HCT116 (cell line): ENCODE results near the gene PDE4D. TPM values are rescaled to one million over a fixed set of nuclear protein-coding genes. Genes with fewer than 3 reads are reported as not detected.

Source experiments
- ATAC-seq: fragments of 200-7000 bp; cut with Tn5 transposase; 2 replicates; pipeline ENCODE4 v1.9.1; 2020; ENCODE audit warnings: mild to moderate bottlenecking, moderate library complexity
- BruUV-seq: library from RNA; stranded (reverse); fragments of 400-500 nt; replicated peaks from 2 replicates; lab custom pipeline; 2021; lab: Mats Ljungman, UMichigan
- CTCF ChIA-PET: fragments of 300-600 bp; sonication (Branson Sonifier 250); formaldehyde crosslinking; loops from one replicate; lab custom pipeline; 2021; ENCODE audit warnings: antibody characterized with exemption; lab: Charles Lee
- POLR2A ChIA-PET: fragments of 300-600, 350-600 bp; sonication (Branson Sonifier 250); formaldehyde crosslinking; loops from one replicate; lab custom pipeline; 2021; ENCODE audit warnings: antibody characterized with exemption; lab: Charles Lee
- RAD21 ChIA-PET, 2 experiments: fragments of 300-600 bp; sonication (Branson Sonifier 250); formaldehyde crosslinking; loops; one replicate each; lab custom pipeline; 2023; ENCODE audit warnings: low total read pairs in 2 of 2; ENCODE audit not compliant: uncharacterized antibody in 2 of 2, unreplicated experiment in 2 of 2, low non-redundant PET in 1 of 2; lab: Charles Lee
- DNase-seq: peaks from one replicate; pipeline ENCODE4 v3.0.0-alpha.2; 2010; ENCODE audit warnings: low read depth, low spot score
- H2AFZ ChIP-seq: fragments of 200-600 bp; shearing (Covaris generic), sonication (generic); 2 replicates; pipeline ENCODE4 v1.6.1; 2017; ENCODE audit warnings: low read depth, mixed run types, mixed read lengths, antibody characterized with exemption, low read length; ENCODE audit not compliant: poor library complexity, severe bottlenecking
- H3K27ac ChIP-seq: 2 replicates; pipeline ENCODE4 v1.5.1; 2012; ENCODE audit warnings: low read depth, low read length
- H3K27me3 ChIP-seq: fragments of 200-600 bp; sonication (generic); 2 replicates; pipeline ENCODE4 v1.6.1; 2016; ENCODE audit warnings: mixed run types, low read length, mixed read lengths; ENCODE audit not compliant: insufficient read depth
- H3K36me3 ChIP-seq, 2 experiments: fragments of 200-500 bp in 1 of 2; fragments of 200-600 bp in 1 of 2; sonication (Bioruptor generic) in 1 of 2; sonication (generic) in 1 of 2; 2 replicates each; pipeline versions ENCODE4 v1.5.1 to v1.6.1; 2014 to 2016; ENCODE audit warnings: low read length in 2 of 2, inconsistent platforms in 1 of 2, mixed read lengths in 1 of 2, mixed run types in 1 of 2; ENCODE audit not compliant: insufficient read depth in 2 of 2, control insufficient read depth in 1 of 2
- H3K4me1 ChIP-seq, 2 experiments: fragments of 200-600 bp in 1 of 2; sonication (generic) in 1 of 2; 2 replicates each; pipeline versions ENCODE4 v1.5.1 to v1.6.1; 2012 to 2017; ENCODE audit warnings: low read length in 2 of 2, inconsistent platforms in 1 of 2, mild to moderate bottlenecking in 1 of 2, mixed read lengths in 1 of 2, mixed run types in 1 of 2, moderate library complexity in 1 of 2; ENCODE audit not compliant: insufficient read depth in 2 of 2, control insufficient read depth in 1 of 2
- H3K4me2 ChIP-seq: fragments of 200-600 bp; sonication (generic); 2 replicates; pipeline ENCODE4 v1.6.1; 2017; ENCODE audit warnings: mixed run types, low read length, mixed read lengths
- H3K4me3 ChIP-seq, 2 experiments: fragments of 200-600 bp in 1 of 2; sonication (generic) in 1 of 2; replicated peaks in 1 of 2; 2 replicates each; pipeline ENCODE4 v1.5.1; 2011 to 2016; ENCODE audit warnings: low read length in 2 of 2, control low read depth in 1 of 2, low read depth in 1 of 2, mild to moderate bottlenecking in 1 of 2, mixed read lengths in 1 of 2, mixed run types in 1 of 2
- H3K79me2 ChIP-seq: fragments of 200-600 bp; sonication (generic); 2 replicates; pipeline ENCODE4 v1.6.1; 2017; ENCODE audit warnings: mild to moderate bottlenecking, mixed run types, low read length, moderate library complexity, mixed read lengths; ENCODE audit not compliant: insufficient read depth
- H3K9ac ChIP-seq: fragments of 200-600 bp; sonication (generic); 2 replicates; pipeline ENCODE4 v1.6.1; 2016; ENCODE audit warnings: low read length, mixed read lengths
- H3K9me2 ChIP-seq: fragments of 200-600 bp; sonication (generic), shearing (Covaris generic); 2 replicates; pipeline ENCODE4 v1.6.1; 2017; ENCODE audit warnings: mixed run types, mild to moderate bottlenecking, moderate library complexity; ENCODE audit not compliant: insufficient read depth
- H3K9me3 ChIP-seq, 2 experiments: fragments of 200-500 bp in 1 of 2; fragments of 200-600 bp in 1 of 2; sonication (Bioruptor generic) in 1 of 2; sonication (generic) in 1 of 2; 2 replicates each; pipeline ENCODE4 v1.6.1; 2014 to 2017; ENCODE audit warnings: low read length in 2 of 2, mixed read lengths in 2 of 2, inconsistent platforms in 1 of 2, low read depth in 1 of 2, mild to moderate bottlenecking in 1 of 2, mixed run types in 1 of 2, moderate library complexity in 1 of 2; ENCODE audit not compliant: control insufficient read depth in 1 of 2, insufficient read depth in 1 of 2
- H4K20me1 ChIP-seq: fragments of 200-600 bp; sonication (generic), shearing (Covaris generic); 2 replicates; pipeline ENCODE4 v1.6.1; 2017; ENCODE audit warnings: mixed run types, mild to moderate bottlenecking, moderate library complexity; ENCODE audit not compliant: insufficient read depth
- CBX3 ChIP-seq: IDR thresholded peaks from 2 replicates; pipeline ENCODE4 v1.6.1; 2012; ENCODE audit warnings: low read depth
- CTCF ChIP-seq, 3 experiments: fragments of 200-600 bp in 1 of 3; sonication (generic) in 1 of 3; IDR thresholded peaks in 2 of 3; conservative IDR thresholded peaks in 1 of 3; 2 replicates each; pipeline ENCODE4 v1.5.1; 2012 to 2017; ENCODE audit warnings: low read depth in 2 of 3, low read length in 2 of 3, antibody characterized with exemption in 1 of 3, borderline replicate concordance in 1 of 3, control low read depth in 1 of 3, mild to moderate bottlenecking in 1 of 3, mixed read lengths in 1 of 3, mixed run types in 1 of 3, moderate library complexity in 1 of 3; ENCODE audit not compliant: insufficient read depth in 1 of 3
- EGR1 ChIP-seq: IDR thresholded peaks from 2 replicates; pipeline ENCODE4 v1.6.1; 2012; ENCODE audit warnings: low read depth
- ELF1 ChIP-seq: IDR thresholded peaks from 2 replicates; pipeline ENCODE4 v1.6.1; 2012; ENCODE audit warnings: low read depth, borderline replicate concordance
- EZH2phosphoT487 ChIP-seq: fragments of 200-600 bp; IDR thresholded peaks from 2 replicates; pipeline ENCODE4 v1.6.1; 2018; ENCODE audit warnings: antibody characterized with exemption, borderline replicate concordance
- MAX ChIP-seq: IDR thresholded peaks from 2 replicates; pipeline ENCODE4 v1.6.1; 2012
- POLR2A ChIP-seq: IDR thresholded peaks from 2 replicates; pipeline ENCODE4 v1.7.0; 2011; ENCODE audit warnings: borderline replicate concordance; ENCODE audit not compliant: insufficient read depth, insufficient read length; ENCODE audit errors: extremely low read depth
- POLR2AphosphoS5 ChIP-seq: IDR thresholded peaks from 2 replicates; pipeline ENCODE4 v1.6.1; 2011; ENCODE audit warnings: mild to moderate bottlenecking, low read depth, low read length, moderate library complexity
- REST ChIP-seq: IDR thresholded peaks from 2 replicates; pipeline ENCODE4 v1.6.1; 2012; ENCODE audit warnings: low read depth
- SIN3A ChIP-seq: IDR thresholded peaks from 2 replicates; pipeline ENCODE4 v1.6.1; 2012; ENCODE audit warnings: low read depth
- SP1 ChIP-seq: IDR thresholded peaks from 2 replicates; pipeline ENCODE4 v1.6.1; 2012; ENCODE audit warnings: low read depth
- SRF ChIP-seq: IDR thresholded peaks from 2 replicates; pipeline ENCODE4 v1.6.1; 2012; ENCODE audit warnings: low read depth
- TCF7L2 ChIP-seq: IDR thresholded peaks from 2 replicates; pipeline ENCODE4 v1.7.0; 2011; ENCODE audit warnings: borderline replicate concordance, inconsistent platforms; ENCODE audit not compliant: insufficient read depth, insufficient read length; ENCODE audit errors: extremely low read depth
- ZBTB33 ChIP-seq: IDR thresholded peaks from 2 replicates; pipeline ENCODE4 v1.6.1; 2011; ENCODE audit warnings: mild to moderate bottlenecking, low read length, moderate library complexity; ENCODE audit not compliant: insufficient replicate concordance; ENCODE audit errors: extremely low read depth
- ZFX ChIP-seq: fragments of 450-650 bp; IDR thresholded peaks from 2 replicates; pipeline ENCODE4 v1.6.1; 2017
- intact Hi-C: fragments of 100-400 bp; cut with micrococcal nuclease; formaldehyde crosslinking; loops from 2 replicates; pipeline ENCODE4 v1.10.0; 2022
- total RNA-seq: library from RNA; stranded (reverse); gene quantifications from one replicate; pipeline ENCODE4 v1.2.1, GENCODE V29; 2021; ENCODE audit not compliant: unreplicated experiment

The PDE4D gene
- total RNA-seq, 1 experiment from 2014 or later: 1.1 TPM

GRCh38 chr5:59835800-59836199, 57.7 kb downstream of the PDE4D start (continued):
- TF ChIP-seq REST (no peak), EZH2phosphoT487 (no peak)

GRCh38 chr5:59833448-59833847, 60.1 kb downstream of the PDE4D start:
- Histone ChIP-seq H3K4me3 (no peak overlapping the region), H3K4me2 (no peak overlapping the region), H3K9me2 (no peaks in the 10 kb centered on the region), H3K27me3 (peaks cover 8% of the 10 kb centered on the region; the same call in 1 of the 2 replicates), H3K9me3 (no peaks in the 10 kb centered on the region), H3K27ac (no peak overlapping the region), H2AFZ (no peak overlapping the region), H3K9ac (no peak overlapping the region), H4K20me1 (no peaks in the 10 kb centered on the region; the same call in 1 of the 2 replicates), H3K79me2 (no peaks in the 10 kb centered on the region), H3K4me1 (no peaks in the 10 kb centered on the region), H3K36me3 (no peaks in the 10 kb centered on the region)
- intact Hi-C loops: no loop called here
- ChIA-PET CTCF (no interaction called here), POLR2A (no interaction called here), RAD21 (no interaction called here)
- DNase-seq (no peak), ATAC-seq (no peak)
- BruUV-seq: no TSS peak
- TF ChIP-seq POLR2AphosphoS5 (no peak), CTCF (IDR thresholded peaks at IDR 0.05 in 2 of 3, conservative IDR thresholded peaks at IDR 0.05 in 1 of 3; ENCODE audit: borderline replicate concordance in 1 of 3, insufficient read depth in 1 of 3, low read depth in 2 of 3, low read length in 2 of 3) (no peak), CBX3 (no peak), EGR1 (no peak), ELF1 (no peak), SRF (no peak), MAX (no peak), ZBTB33 (no peak), POLR2A (no peak), ZFX (no peak), SP1 (no peak), TCF7L2 (no peak), SIN3A (no peak)
